Fibroblast of lung (primary cell): ENCODE results near the gene LTC4S. TPM values are rescaled to one million over a fixed set of nuclear protein-coding genes. Genes with fewer than 3 reads are reported as not detected.

ENCODE experiments used
- DNase-seq, 2 donors: peaks; one replicate each; pipeline versions ENCODE4 v3.0.0 to v3.0.0-alpha.2; 2010; ENCODE audit warnings: low read depth in 2 of 2
- H2AFZ ChIP-seq: 2 replicates; pipeline ENCODE4 v1.5.1; 2012; ENCODE audit warnings: low read length, control low read depth, inconsistent platforms
- H3K27ac ChIP-seq: 2 replicates; pipeline ENCODE4 v1.5.1; 2011; ENCODE audit warnings: low read length, control low read depth; ENCODE audit not compliant: insufficient read depth
- H3K27me3 ChIP-seq: 2 replicates; pipeline ENCODE4 v1.5.1; 2011; ENCODE audit warnings: mild to moderate bottlenecking, low read length; ENCODE audit not compliant: control insufficient read depth, insufficient read depth
- H3K36me3 ChIP-seq: 2 replicates; pipeline ENCODE4 v1.5.1; 2011; ENCODE audit warnings: low read length; ENCODE audit not compliant: control insufficient read depth, insufficient read depth
- H3K4me1 ChIP-seq: 2 replicates; pipeline ENCODE4 v1.5.1; 2011; ENCODE audit warnings: low read length; ENCODE audit not compliant: control insufficient read depth, insufficient read depth; ENCODE audit errors: extremely low read depth
- H3K4me2 ChIP-seq: 2 replicates; pipeline ENCODE4 v1.5.1; 2011; ENCODE audit warnings: low read length, control low read depth; ENCODE audit not compliant: insufficient read depth; ENCODE audit errors: extremely low read depth
- H3K4me3 ChIP-seq, 4 experiments: fragments of 200-600 bp in 1 of 4; sonication (generic) in 1 of 4; replicated peaks in 1 of 4; 2 replicates each; pipeline ENCODE4 v1.5.1; 2011 to 2016; ENCODE audit warnings: low read length in 4 of 4, low read depth in 3 of 4, mild to moderate bottlenecking in 3 of 4, control low read depth in 2 of 4, inconsistent platforms in 1 of 4, mixed read lengths in 1 of 4; ENCODE audit not compliant: insufficient read depth in 1 of 4; ENCODE audit errors: control extremely low read depth in 1 of 4
- H3K79me2 ChIP-seq: 2 replicates; pipeline ENCODE4 v1.5.1; 2012; ENCODE audit warnings: mild to moderate bottlenecking, low read length, inconsistent platforms; ENCODE audit not compliant: control insufficient read depth, insufficient read depth
- H3K9ac ChIP-seq: 2 replicates; pipeline ENCODE4 v1.5.1; 2011; ENCODE audit warnings: mild to moderate bottlenecking, low read length, control low read depth; ENCODE audit not compliant: insufficient read depth
- H3K9me3 ChIP-seq: 2 replicates; pipeline ENCODE4 v1.5.1; 2012; ENCODE audit warnings: low read depth, low read length; ENCODE audit not compliant: control insufficient read depth, insufficient read depth
- H4K20me1 ChIP-seq: 2 replicates; pipeline ENCODE4 v1.5.1; 2011; ENCODE audit warnings: low read length; ENCODE audit not compliant: control insufficient read depth, insufficient read depth; ENCODE audit errors: extremely low read depth
- CTCF ChIP-seq, 2 donors: IDR thresholded peaks in 1 of 2; conservative IDR thresholded peaks in 1 of 2; 1 replicate in 1 of 2; 2 replicates in 1 of 2; pipeline ENCODE4 v1.5.1; 2011 to 2012; ENCODE audit warnings: low read length in 2 of 2, control low read depth in 1 of 2, inconsistent platforms in 1 of 2, low read depth in 1 of 2, mild to moderate bottlenecking in 1 of 2
- EZH2 ChIP-seq: IDR thresholded peaks from 2 replicates; pipeline ENCODE4 v1.5.1; 2012; ENCODE audit warnings: low read length, control low read depth, mild to moderate bottlenecking; ENCODE audit errors: missing control alignments
- polyA plus RNA-seq, 2 donors: library from polyadenylated mRNA; depleted of rRNA in 1 of 2; stranded (reverse) in 1 of 2; unstranded in 1 of 2; fragments of >200 nt; gene quantifications; 2 replicates each; pipeline ENCODE4 v1.2.1, GENCODE V29; 2011 to 2012; ENCODE audit warnings: missing spikeins in 1 of 2
- total RNA-seq: library from RNA; depleted of rRNA; stranded (reverse); fragments of >200 nt; gene quantifications from 2 replicates; pipeline ENCODE4 v1.2.1, GENCODE V29; 2014

LTC4S gene
- total and polyA plus RNA-seq, 2 donors (not counting 1 experiment from before 2014, with no cell fraction given), result 0.32 to 0.83 TPM

GRCh38 chr5:179827680-179828079, 33.9 kb downstream of the LTC4S start:
- TF ChIP-seq EZH2, result no peak
- TF ChIP-seq CTCF (conservative IDR thresholded peaks at IDR 0.05 in 1 of 2, IDR thresholded peaks at IDR 0.05 in 1 of 2; ENCODE audit: low read depth in 1 of 2, low read length in 2 of 2), result no peak
- H3K36me3 ChIP-seq, result peaks cover 55% of the 10 kb centered on the region
- no peak overlapping the region for H3K27ac ChIP-seq
- DNase-seq, result peak; percentile 41 to 49
- H3K4me3 ChIP-seq, result peak overlapping the region in 1 of 4 experiments; percentile 20
- H3K9ac ChIP-seq, result no peak overlapping the region
- no peaks in the 10 kb centered on the region for H3K9me3 ChIP-seq
- no peak overlapping the region for H2AFZ ChIP-seq
- no peaks in the 10 kb centered on the region for H3K27me3 ChIP-seq
- peaks cover 2% of the 10 kb centered on the region for H4K20me1 ChIP-seq
- peaks cover 11% of the 10 kb centered on the region for H3K4me1 ChIP-seq
- H3K4me2 ChIP-seq, result no peak overlapping the region
- peaks cover 48% of the 10 kb centered on the region for H3K79me2 ChIP-seq

DNA sequence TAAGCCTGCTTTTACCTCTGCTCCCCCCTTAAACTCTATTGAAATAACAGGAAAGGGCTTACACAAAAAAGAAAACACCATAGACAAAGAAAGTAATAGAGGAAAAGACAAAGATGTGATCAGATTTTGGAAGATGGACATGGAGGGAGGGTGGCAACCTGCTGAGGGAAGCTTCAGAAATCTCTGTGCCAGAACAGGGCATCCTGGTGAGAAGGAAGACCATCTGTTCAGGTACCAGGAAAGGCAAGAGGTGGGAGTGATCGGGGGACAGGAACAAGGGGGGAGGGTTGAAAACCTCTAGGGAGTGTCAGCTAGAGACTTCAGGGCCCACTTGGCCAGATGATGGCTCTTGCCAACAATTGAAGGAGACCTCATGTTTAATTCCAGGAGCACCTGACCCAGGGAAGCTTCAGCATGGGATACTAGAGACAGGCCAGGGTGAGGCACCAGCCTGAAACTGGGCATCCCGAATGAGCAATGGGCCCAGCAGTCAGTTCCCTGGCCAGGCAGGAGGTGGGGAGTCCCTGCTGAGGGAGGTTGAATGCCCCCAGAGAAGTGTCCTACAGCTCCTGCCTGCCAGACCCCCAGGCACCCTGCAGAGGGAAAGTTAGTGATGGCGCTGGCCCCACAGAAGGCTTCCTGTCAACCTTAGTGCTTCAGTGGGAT, 35.1 kb downstream of the LTC4S start:
- TF ChIP-seq CTCF (conservative IDR thresholded peaks at IDR 0.05 in 1 of 2, IDR thresholded peaks at IDR 0.05 in 1 of 2; ENCODE audit: low read depth in 1 of 2, low read length in 2 of 2) (no peak), EZH2 (no peak)
- no peak overlapping the region for H3K27ac ChIP-seq
- H3K4me2 ChIP-seq, result no peak overlapping the region
- H3K4me1 ChIP-seq, result peaks cover 4% of the 10 kb centered on the region
- no peaks in the 10 kb centered on the region for H4K20me1 ChIP-seq
- H3K79me2 ChIP-seq, result peaks cover 40% of the 10 kb centered on the region
- H3K9me3 ChIP-seq, result no peaks in the 10 kb centered on the region
- peaks cover 58% of the 10 kb centered on the region for H3K36me3 ChIP-seq
- no peak overlapping the region for H2AFZ ChIP-seq
- no peak overlapping the region for H3K9ac ChIP-seq
- H3K4me3 ChIP-seq, result no peak overlapping the region
- H3K27me3 ChIP-seq, result no peaks in the 10 kb centered on the region
- DNase-seq, result no peak

- Histone ChIP-seq H2AFZ (no peak overlapping the region), H3K36me3 (peaks cover 52% of the 10 kb centered on the region), H3K79me2 (peaks cover 30% of the 10 kb centered on the region), H4K20me1 (no peaks in the 10 kb centered on the region), H3K4me1 (no peaks in the 10 kb centered on the region), H3K4me3 (no peak overlapping the region), H3K9me3 (no peaks in the 10 kb centered on the region), H3K9ac (no peak overlapping the region), H3K4me2 (no peak overlapping the region), H3K27me3 (no peaks in the 10 kb centered on the region), H3K27ac (no peak overlapping the region)
- no peak for DNase-seq
- no peak for TF ChIP-seq EZH2
- TF ChIP-seq CTCF (conservative IDR thresholded peaks at IDR 0.05 in 1 of 2, IDR thresholded peaks at IDR 0.05 in 1 of 2; ENCODE audit: low read depth in 1 of 2, low read length in 2 of 2), result no peak
Measured at GRCh38 chr5:179829732-179830435, 36.1 kb downstream of the LTC4S start.
